Neural progenitor cell (in vitro differentiated cells): Measurements from ENCODE around the gene UBN1. TPM values are rescaled to one million over a fixed set of nuclear protein-coding genes. Genes with fewer than 3 reads are reported as not detected.
"Not testable (repeated sequence)": the region's sequence is repeated elsewhere in the genome, so short reads cannot be mapped to it uniquely, and the experiment has no call there.

ENCODE experiments used
- DNase-seq: peaks from one replicate; pipeline ENCODE4 v3.0.0-alpha.2; 2016; ENCODE audit warnings: low spot score
- H2AFZ ChIP-seq: fragments of 200-600 bp; sonication (generic); replicated peaks from 2 replicates; pipeline ENCODE4 v1.6.1; 2016; ENCODE audit warnings: antibody characterized with exemption
- H3F3A ChIP-seq: fragments of 200-600 bp; sonication (generic); 2 replicates; pipeline ENCODE4 v1.6.1; 2016; ENCODE audit warnings: antibody characterized with exemption, low read depth
- H3K27ac ChIP-seq: fragments of 200-600 bp; sonication (generic); 2 replicates; pipeline ENCODE4 v1.5.1; 2016; ENCODE audit warnings: mild to moderate bottlenecking
- H3K27me3 ChIP-seq: fragments of 200-600 bp; sonication (generic); 2 replicates; pipeline ENCODE4 v1.6.1; 2016; ENCODE audit warnings: mild to moderate bottlenecking, moderate library complexity
- H3K36me3 ChIP-seq: fragments of 200-600 bp; sonication (generic); 2 replicates; pipeline ENCODE4 v1.5.1; 2016
- H3K4me1 ChIP-seq: fragments of 200-600 bp; sonication (generic); 2 replicates; pipeline ENCODE4 v1.6.1; 2016; ENCODE audit warnings: mixed run types
- H3K4me2 ChIP-seq: fragments of 200-600 bp; sonication (generic); 2 replicates; pipeline ENCODE4 v1.6.1; 2016
- H3K4me3 ChIP-seq: fragments of 200-600 bp; sonication (generic); 2 replicates; pipeline ENCODE4 v1.5.1; 2016
- H3K79me2 ChIP-seq: fragments of 200-600 bp; sonication (generic); 2 replicates; pipeline ENCODE4 v1.6.1; 2016; ENCODE audit warnings: low read depth
- H3K9ac ChIP-seq: fragments of 200-600 bp; sonication (generic); 2 replicates; pipeline ENCODE4 v1.6.1; 2016
- H3K9me3 ChIP-seq: fragments of 200-600 bp; sonication (generic); 2 replicates; pipeline ENCODE4 v1.5.1; 2016; ENCODE audit warnings: low read depth
- H4K20me1 ChIP-seq: fragments of 200-600 bp; sonication (generic); 2 replicates; pipeline ENCODE4 v1.6.1; 2016; ENCODE audit warnings: low read depth
- H3K27ac Mint-ChIP-seq: 3 replicates; pipeline ENCODE4 v1.8.0; 2021; ENCODE audit warnings: mixed read lengths
- H3K27me3 Mint-ChIP-seq: 2 replicates; pipeline ENCODE4 v1.8.0; 2022; ENCODE audit warnings: low read depth, mild to moderate bottlenecking, inconsistent platforms, moderate library complexity, mixed read lengths; ENCODE audit not compliant: insufficient read depth
- H3K36me3 Mint-ChIP-seq: 3 replicates; pipeline ENCODE4 v1.8.0; 2021; ENCODE audit warnings: mixed read lengths
- H3K4me1 Mint-ChIP-seq: 3 replicates; pipeline ENCODE4 v1.8.0; 2021; ENCODE audit warnings: mixed read lengths
- H3K4me3 Mint-ChIP-seq: 3 replicates; pipeline ENCODE4 v1.8.0; 2021; ENCODE audit warnings: mild to moderate bottlenecking, moderate library complexity, mixed read lengths
- H3K9me3 Mint-ChIP-seq: 3 replicates; pipeline ENCODE4 v1.8.0; 2020; ENCODE audit warnings: mixed read lengths
- EZH2 ChIP-seq: fragments of 200-600 bp; sonication (generic); IDR thresholded peaks from 2 replicates; pipeline ENCODE4 v1.6.1; 2017; ENCODE audit warnings: antibody characterized with exemption, mild to moderate bottlenecking, moderate library complexity
- EZH2phosphoT487 ChIP-seq: fragments of 200-600 bp; sonication (generic); IDR thresholded peaks from 2 replicates; pipeline ENCODE4 v1.6.1; 2017; ENCODE audit warnings: antibody characterized with exemption
- total RNA-seq: library from RNA; depleted of rRNA; stranded (reverse); fragments of >200 nt; gene quantifications from 2 replicates; pipeline ENCODE4 v1.2.3, GENCODE V29; 2015; ENCODE audit warnings: low replicate concordance
- TF ChIP-seq, protein P1 (sequence below): fragments of 200-600 bp; sonication (generic); IDR thresholded peaks from 2 replicates; pipeline ENCODE4 v1.5.1; 2017; ENCODE audit warnings: antibody characterized with exemption, mild to moderate bottlenecking

UBN1 gene
- total RNA-seq, 1 donor from 2014 or later = 28.4 TPM

GRCh38 chr16:4926928-4927327 is 79.6 kb downstream of the UBN1 start:
- Histone ChIP-seq H3F3A (no peaks in the 10 kb centered on the region), H4K20me1 (no peaks in the 10 kb centered on the region), H3K4me1 (peaks cover 7% of the 10 kb centered on the region), H3K4me2 (no peak overlapping the region), H3K79me2 (no peaks in the 10 kb centered on the region), H3K27ac (no peak overlapping the region), H2AFZ (no peak overlapping the region), H3K36me3 (no peaks in the 10 kb centered on the region), H3K4me3 (no peak overlapping the region), H3K9ac (no peak overlapping the region), H3K27me3 (no peaks in the 10 kb centered on the region), H3K9me3 (no peaks in the 10 kb centered on the region)
- Mint-ChIP-seq H3K9me3 (peaks cover 9% of the 10 kb centered on the region), H3K36me3 (peaks cover 6% of the 10 kb centered on the region), H3K4me1 (peaks cover 25% of the 10 kb centered on the region), H3K4me3 (no peak overlapping the region), H3K27me3 (peaks cover 14% of the 10 kb centered on the region), H3K27ac (no peak overlapping the region)
- no peak for TF ChIP-seq EZH2phosphoT487
- TF ChIP-seq, protein P1, sequence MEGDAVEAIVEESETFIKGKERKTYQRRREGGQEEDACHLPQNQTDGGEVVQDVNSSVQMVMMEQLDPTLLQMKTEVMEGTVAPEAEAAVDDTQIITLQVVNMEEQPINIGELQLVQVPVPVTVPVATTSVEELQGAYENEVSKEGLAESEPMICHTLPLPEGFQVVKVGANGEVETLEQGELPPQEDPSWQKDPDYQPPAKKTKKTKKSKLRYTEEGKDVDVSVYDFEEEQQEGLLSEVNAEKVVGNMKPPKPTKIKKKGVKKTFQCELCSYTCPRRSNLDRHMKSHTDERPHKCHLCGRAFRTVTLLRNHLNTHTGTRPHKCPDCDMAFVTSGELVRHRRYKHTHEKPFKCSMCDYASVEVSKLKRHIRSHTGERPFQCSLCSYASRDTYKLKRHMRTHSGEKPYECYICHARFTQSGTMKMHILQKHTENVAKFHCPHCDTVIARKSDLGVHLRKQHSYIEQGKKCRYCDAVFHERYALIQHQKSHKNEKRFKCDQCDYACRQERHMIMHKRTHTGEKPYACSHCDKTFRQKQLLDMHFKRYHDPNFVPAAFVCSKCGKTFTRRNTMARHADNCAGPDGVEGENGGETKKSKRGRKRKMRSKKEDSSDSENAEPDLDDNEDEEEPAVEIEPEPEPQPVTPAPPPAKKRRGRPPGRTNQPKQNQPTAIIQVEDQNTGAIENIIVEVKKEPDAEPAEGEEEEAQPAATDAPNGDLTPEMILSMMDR = no peak
- no peak for TF ChIP-seq EZH2
- DNase-seq = no peak

GRCh38 chr16:4927661-4928060 is 80.4 kb downstream of the UBN1 start:
- Histone ChIP-seq H4K20me1 (no peaks in the 10 kb centered on the region), H3K36me3 (no peaks in the 10 kb centered on the region), H3K9me3 (no peaks in the 10 kb centered on the region), H3K4me3 (no peak overlapping the region), H3K9ac (no peak overlapping the region), H3K27ac (no peak overlapping the region), H3F3A (no peaks in the 10 kb centered on the region), H3K79me2 (no peaks in the 10 kb centered on the region), H3K4me1 (peaks cover 7% of the 10 kb centered on the region), H2AFZ (no peak overlapping the region), H3K27me3 (no peaks in the 10 kb centered on the region), H3K4me2 (no peak overlapping the region)
- TF ChIP-seq, protein P1 = no peak
- TF ChIP-seq EZH2 (no peak), EZH2phosphoT487 (no peak)
- H3K27me3 Mint-ChIP-seq = peaks cover 14% of the 10 kb centered on the region
- no peak overlapping the region for H3K27ac Mint-ChIP-seq
- peaks cover 26% of the 10 kb centered on the region for H3K4me1 Mint-ChIP-seq
- peaks cover 9% of the 10 kb centered on the region for H3K9me3 Mint-ChIP-seq
- H3K36me3 Mint-ChIP-seq = peaks cover 6% of the 10 kb centered on the region
- H3K4me3 Mint-ChIP-seq = no peak overlapping the region
- DNase-seq = no peak

- no peak overlapping the region for H3K27ac ChIP-seq
- no peak overlapping the region for H3K4me3 ChIP-seq
- no peaks in the 10 kb centered on the region for H4K20me1 ChIP-seq
- peaks cover 27% of the 10 kb centered on the region for H3K4me1 Mint-ChIP-seq
- TF ChIP-seq EZH2 = no peak
- TF ChIP-seq, protein P1 = no peak
- no peak for TF ChIP-seq EZH2phosphoT487
- H3K9ac ChIP-seq = no peak overlapping the region
- DNase-seq = no peak
- H3K4me3 Mint-ChIP-seq = no peak overlapping the region
- H3F3A ChIP-seq = no peaks in the 10 kb centered on the region
- H3K36me3 ChIP-seq = no peaks in the 10 kb centered on the region
- H3K27ac Mint-ChIP-seq = no peak overlapping the region
- H3K4me1 ChIP-seq = peaks cover 7% of the 10 kb centered on the region
- H3K9me3 Mint-ChIP-seq = peaks cover 9% of the 10 kb centered on the region
- H3K36me3 Mint-ChIP-seq = peaks cover 6% of the 10 kb centered on the region
- H3K79me2 ChIP-seq = no peaks in the 10 kb centered on the region
- H3K4me2 ChIP-seq = no peak overlapping the region
- no peak overlapping the region for H2AFZ ChIP-seq
- H3K27me3 ChIP-seq = no peaks in the 10 kb centered on the region
- H3K9me3 ChIP-seq = no peaks in the 10 kb centered on the region
- H3K27me3 Mint-ChIP-seq = peaks cover 14% of the 10 kb centered on the region
Observed at GRCh38 chr16:4928227-4928626, 80.9 kb downstream of the UBN1 start.

GRCh38 chr16:4929619-4930018 is 82.3 kb downstream of the UBN1 start:
- Mint-ChIP-seq H3K27me3 (peaks cover 16% of the 10 kb centered on the region), H3K4me1 (peaks cover 25% of the 10 kb centered on the region)
- not testable (repeated sequence) for H3K9me3 Mint-ChIP-seq, H3K4me3 Mint-ChIP-seq, H3K4me3 ChIP-seq, H4K20me1 ChIP-seq, H3K4me1 ChIP-seq, H3K36me3 Mint-ChIP-seq, H3K27me3 ChIP-seq, H3K9ac ChIP-seq, H3K79me2 ChIP-seq, H3K36me3 ChIP-seq, H3K4me2 ChIP-seq, DNase-seq, H3K27ac Mint-ChIP-seq, H3F3A ChIP-seq, H3K27ac ChIP-seq, H2AFZ ChIP-seq, H3K9me3 ChIP-seq
